Activated CD8-positive, alpha-beta T cell treated with anti-CD3 and anti-CD28 coated beads, Interleukin-2, amount 10 ng/mL, durations not matched to agents 7 days and 5 days (primary cell): ENCODE measurements around the gene NR6A1. TPM values are rescaled to one million over a fixed set of nuclear protein-coding genes. Genes with fewer than 3 reads are reported as not detected.

Experiments
- ATAC-seq: fragments of 150-1000 bp; cut with Tn5 transposase; one replicate; pipeline ENCODE4 v1.10.0; 2021; ENCODE audit warnings: moderate library complexity
- CTCF ChIA-PET: fragments of 350-600 bp; sonication (Branson Sonifier 250); formaldehyde crosslinking; loops from one replicate; lab custom pipeline; 2021; ENCODE audit warnings: antibody characterized with exemption; lab: Charles Lee
- POLR2A ChIA-PET: fragments of 350-600 bp; sonication (Branson Sonifier 250); formaldehyde crosslinking; loops from one replicate; lab custom pipeline; 2021; ENCODE audit warnings: antibody characterized with exemption; lab: Charles Lee
- DNase-seq: peaks from one replicate; pipeline ENCODE4 v3.0.0-alpha.2; 2020
- H3K27ac Mint-ChIP-seq: one replicate; pipeline ENCODE4 v1.8.0; 2021; ENCODE audit warnings: mild to moderate bottlenecking, mixed read lengths
- H3K27me3 Mint-ChIP-seq: one replicate; pipeline ENCODE4 v1.8.0; 2021; ENCODE audit warnings: low read depth, mixed read lengths
- H3K36me3 Mint-ChIP-seq: one replicate; pipeline ENCODE4 v1.8.0; 2021; ENCODE audit warnings: low read depth, mixed read lengths
- H3K4me1 Mint-ChIP-seq: one replicate; pipeline ENCODE4 v1.8.0; 2021; ENCODE audit warnings: low read depth, mixed read lengths
- H3K4me3 Mint-ChIP-seq: one replicate; pipeline ENCODE4 v1.8.0; 2021; ENCODE audit warnings: mild to moderate bottlenecking, mixed read lengths
- H3K9me3 Mint-ChIP-seq: one replicate; pipeline ENCODE4 v1.8.0; 2022; ENCODE audit warnings: mixed read lengths; ENCODE audit not compliant: insufficient read depth
- total RNA-seq, 2 experiments: library from RNA; stranded (reverse); gene quantifications; one replicate each; pipeline ENCODE4 v1.2.3, GENCODE V29; 2021

NR6A1 gene
- total RNA-seq, 2 experiments from 2014 or later, result 0.18 to 0.26 TPM

DNA sequence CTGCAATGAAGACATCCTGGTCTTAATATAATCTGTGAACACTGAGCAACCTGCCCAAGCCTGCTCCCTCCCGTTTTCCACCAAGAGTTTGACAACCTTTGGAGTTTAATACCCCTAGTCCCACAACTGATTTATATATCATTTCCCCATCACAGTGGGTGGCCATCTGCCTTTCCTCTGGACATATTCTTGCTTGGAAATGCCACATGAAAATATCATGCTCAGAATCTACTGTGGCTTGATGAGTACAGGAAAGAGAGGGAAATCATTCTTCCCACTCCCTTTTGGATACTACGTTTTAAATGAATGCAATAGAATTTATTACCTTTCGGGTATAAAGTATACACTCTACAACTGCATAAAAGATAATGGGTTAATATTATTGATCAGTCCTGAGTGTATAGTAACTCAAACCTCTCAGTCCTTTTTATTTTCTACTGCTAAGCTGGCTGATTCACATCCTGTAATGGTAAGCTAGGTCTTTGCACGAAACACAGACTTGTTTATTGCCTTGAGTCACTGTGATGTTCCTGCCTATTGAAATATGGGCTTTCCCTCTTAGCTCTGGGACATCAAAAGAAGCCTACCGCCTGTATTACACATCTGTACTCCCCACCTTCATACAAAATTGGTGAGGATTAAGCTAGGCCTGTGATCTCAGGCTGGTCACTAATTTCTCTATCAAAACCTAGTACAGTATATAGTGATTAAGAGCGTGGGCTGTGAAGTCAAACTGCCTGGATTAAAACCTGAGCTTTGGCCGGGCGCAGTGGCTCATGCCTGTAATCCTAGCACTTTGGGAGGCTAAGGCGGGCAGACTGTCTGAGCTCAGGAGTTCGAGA is 196.4 kb downstream of the NR6A1 start:
- no peaks in the 10 kb centered on the region for H3K9me3 Mint-ChIP-seq

GRCh38 chr9:124570942-124571666 is 200.0 kb downstream of the NR6A1 start:
- POLR2A ChIA-PET, result no interaction called here

More for the DNA sequence above, 196.4 kb downstream of the NR6A1 start:
- POLR2A ChIA-PET, result interaction anchor here (0.6 to 1.0 kb wide), 2 partner anchors 23 to 153 kb away, joined by 4 to 5 read pairs; no protein-coding TSS in a partner anchor
- Mint-ChIP-seq H3K4me3 (no peak overlapping the region), H3K27me3 (peaks cover 31% of the 10 kb centered on the region), H3K36me3 (no peaks in the 10 kb centered on the region), H3K4me1 (no peaks in the 10 kb centered on the region), H3K27ac (no peak overlapping the region)
- DNase-seq, result no peak
- no peak for ATAC-seq
- CTCF ChIA-PET, result interaction anchor here (0.8 to 2.2 kb wide), 5 partner anchors 11 to 137 kb away, joined by 3 to 8 read pairs (median 6); no protein-coding TSS in a partner anchor

DNA sequence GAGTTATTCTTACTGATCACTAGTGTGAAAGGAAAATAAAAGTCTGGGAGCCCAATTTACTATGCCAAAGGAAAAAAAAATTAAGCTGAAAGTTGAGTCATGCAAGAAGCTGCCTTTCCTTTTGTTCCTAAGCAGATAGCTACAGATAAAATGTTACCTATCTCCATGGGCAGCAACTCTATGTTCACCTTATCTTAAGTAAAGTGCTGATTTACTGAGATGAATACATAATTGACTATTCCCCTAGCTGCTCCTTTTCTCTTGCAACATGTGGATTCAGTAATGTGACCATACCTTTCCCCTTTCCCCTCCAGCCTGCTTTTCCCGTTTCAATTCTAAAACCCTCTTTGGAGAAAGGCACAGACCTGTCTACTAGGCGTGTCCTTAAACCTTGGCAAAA is 201.2 kb downstream of the NR6A1 start:
- no peaks in the 10 kb centered on the region for H3K36me3 Mint-ChIP-seq
- H3K9me3 Mint-ChIP-seq, result no peaks in the 10 kb centered on the region
- no peak overlapping the region for H3K4me3 Mint-ChIP-seq
- CTCF ChIA-PET, result interaction anchor here (1.7 kb wide), 1 partner anchor 18 kb away, joined by 7 read pairs; no protein-coding TSS in a partner anchor
- ATAC-seq, result no peak
- no peak for DNase-seq
- no peak overlapping the region for H3K27ac Mint-ChIP-seq
- H3K27me3 Mint-ChIP-seq, result peaks cover 29% of the 10 kb centered on the region
- POLR2A ChIA-PET, result interaction anchor here (0.6 kb wide), 1 partner anchor 1772 kb away, joined by 4 read pairs; no protein-coding TSS in a partner anchor
- H3K4me1 Mint-ChIP-seq, result no peaks in the 10 kb centered on the region

More at GRCh38 chr9:124570942-124571666, 200.0 kb downstream of the NR6A1 start:
- Mint-ChIP-seq H3K27ac (no peak overlapping the region), H3K4me1 (no peaks in the 10 kb centered on the region), H3K36me3 (no peaks in the 10 kb centered on the region), H3K27me3 (peaks cover 26% of the 10 kb centered on the region), H3K9me3 (no peaks in the 10 kb centered on the region), H3K4me3 (no peak overlapping the region)
- CTCF ChIA-PET, result interaction anchor here (1.1 to 1.7 kb wide), 2 partner anchors 19 kb away, joined by 3 to 7 read pairs; no protein-coding TSS in a partner anchor
- ATAC-seq (no peak), DNase-seq (no peak)

- ATAC-seq (no peak), DNase-seq (no peak)
- H3K36me3 Mint-ChIP-seq, result no peaks in the 10 kb centered on the region
- POLR2A ChIA-PET, result no interaction called here
- no peak overlapping the region for H3K4me3 Mint-ChIP-seq
- H3K27me3 Mint-ChIP-seq, result peaks cover 22% of the 10 kb centered on the region
- H3K27ac Mint-ChIP-seq, result no peak overlapping the region
- H3K9me3 Mint-ChIP-seq, result no peaks in the 10 kb centered on the region
- no peaks in the 10 kb centered on the region for H3K4me1 Mint-ChIP-seq
- CTCF ChIA-PET, result interaction anchor here (0.8 kb wide), 1 partner anchor 144 kb away, joined by 3 read pairs; no protein-coding TSS in a partner anchor
Observed at GRCh38 chr9:124567362-124567761, 203.7 kb downstream of the NR6A1 start.

GRCh38 chr9:124562328-124562727 is 208.8 kb downstream of the NR6A1 start:
- no peak for DNase-seq
- Mint-ChIP-seq H3K4me1 (no peaks in the 10 kb centered on the region), H3K27me3 (peaks cover 7% of the 10 kb centered on the region), H3K4me3 (no peak overlapping the region), H3K9me3 (no peaks in the 10 kb centered on the region), H3K27ac (no peak overlapping the region), H3K36me3 (no peaks in the 10 kb centered on the region)
- CTCF ChIA-PET, result interaction anchor here (1.1 to 1.2 kb wide), 2 partner anchors 10 to 13 kb away, joined by 3 to 5 read pairs; no protein-coding TSS in a partner anchor
- POLR2A ChIA-PET, result no interaction called here
- no peak for ATAC-seq

- H3K27ac Mint-ChIP-seq, result no peak overlapping the region
- ATAC-seq (no peak), DNase-seq (no peak)
- POLR2A ChIA-PET, result no interaction called here
- CTCF ChIA-PET, result no interaction called here
- no peaks in the 10 kb centered on the region for H3K4me1 Mint-ChIP-seq
- peaks cover 4% of the 10 kb centered on the region for H3K27me3 Mint-ChIP-seq
- no peak overlapping the region for H3K4me3 Mint-ChIP-seq
- no peaks in the 10 kb centered on the region for H3K9me3 Mint-ChIP-seq
- no peaks in the 10 kb centered on the region for H3K36me3 Mint-ChIP-seq
Observed at GRCh38 chr9:124559871-124560270, 211.2 kb downstream of the NR6A1 start.

DNA sequence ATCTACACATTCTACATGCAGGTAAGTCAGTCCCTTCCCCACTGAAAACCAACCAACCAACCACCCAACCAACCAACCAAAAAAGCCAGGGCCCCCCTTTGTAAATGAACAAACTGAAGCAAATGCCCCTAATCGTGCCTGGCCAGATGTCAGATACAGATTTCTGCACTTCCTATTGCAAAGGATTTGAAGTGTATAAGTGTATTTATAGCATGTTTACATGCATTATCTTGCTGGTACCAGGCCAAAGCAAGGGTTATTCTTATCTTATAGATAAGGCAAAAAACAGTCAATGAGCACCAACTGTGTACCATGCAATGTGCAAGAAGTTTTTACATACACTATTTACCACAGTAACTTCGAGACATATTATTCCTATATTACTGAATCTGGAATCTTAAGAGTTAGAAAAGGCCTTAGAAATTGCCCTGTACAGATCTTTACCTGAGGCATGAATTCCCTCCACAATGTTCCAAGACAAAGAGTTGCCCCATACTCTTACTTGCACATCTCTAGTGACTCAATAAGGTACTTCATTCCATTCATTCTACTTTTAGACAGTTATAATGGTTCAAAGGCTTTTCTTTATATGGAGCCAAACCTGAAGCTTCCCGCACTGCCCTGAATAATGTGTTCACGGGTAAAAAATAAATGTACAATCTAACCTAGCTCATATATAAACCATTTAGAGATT is 212.2 kb downstream of the NR6A1 start:
- no peaks in the 10 kb centered on the region for H3K4me1 Mint-ChIP-seq
- no peak for ATAC-seq
- POLR2A ChIA-PET, result no interaction called here
- no peaks in the 10 kb centered on the region for H3K36me3 Mint-ChIP-seq
- peaks cover 4% of the 10 kb centered on the region for H3K27me3 Mint-ChIP-seq
- no peak overlapping the region for H3K4me3 Mint-ChIP-seq
- CTCF ChIA-PET, result no interaction called here
- H3K27ac Mint-ChIP-seq, result no peak overlapping the region
- DNase-seq, result no peak
- H3K9me3 Mint-ChIP-seq, result no peaks in the 10 kb centered on the region

- H3K36me3 Mint-ChIP-seq, result no peaks in the 10 kb centered on the region
- ATAC-seq (no peak), DNase-seq (no peak)
- CTCF ChIA-PET, result interaction anchor here (1.2 kb wide), 1 partner anchor 59 kb away, joined by 3 read pairs; no protein-coding TSS in a partner anchor
- H3K4me1 Mint-ChIP-seq, result no peaks in the 10 kb centered on the region
- no peak overlapping the region for H3K27ac Mint-ChIP-seq
- H3K9me3 Mint-ChIP-seq, result no peaks in the 10 kb centered on the region
- POLR2A ChIA-PET, result no interaction called here
- no peak overlapping the region for H3K4me3 Mint-ChIP-seq
- peaks cover 2% of the 10 kb centered on the region for H3K27me3 Mint-ChIP-seq
Observed at GRCh38 chr9:124557895-124558294, 213.2 kb downstream of the NR6A1 start.

DNA sequence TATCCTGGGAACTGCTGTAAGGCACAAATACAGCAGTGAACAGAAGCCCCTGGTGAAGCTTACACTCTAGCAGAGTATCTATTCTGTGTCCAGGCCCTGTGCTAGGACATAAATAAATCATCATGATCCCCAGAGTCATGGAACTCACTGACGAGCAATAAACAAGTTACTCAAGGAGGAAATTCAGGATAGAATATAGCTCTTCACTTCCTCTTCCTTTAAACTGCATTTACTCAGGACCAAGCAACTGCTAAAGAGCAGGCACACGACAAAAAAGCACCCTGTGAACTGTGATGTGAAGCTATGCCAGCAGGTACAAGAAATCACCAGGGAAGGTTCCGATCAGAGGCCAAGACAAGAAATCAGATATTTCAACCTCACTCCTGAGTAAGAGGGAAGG is 216.1 kb downstream of the NR6A1 start:
- Mint-ChIP-seq H3K36me3 (no peaks in the 10 kb centered on the region), H3K9me3 (no peaks in the 10 kb centered on the region), H3K27ac (no peak overlapping the region), H3K27me3 (peaks cover 2% of the 10 kb centered on the region), H3K4me3 (no peak overlapping the region), H3K4me1 (no peaks in the 10 kb centered on the region)
- CTCF ChIA-PET, result interaction anchor here (1.1 kb wide), 1 partner anchor 18 kb away, joined by 3 read pairs; no protein-coding TSS in a partner anchor
- POLR2A ChIA-PET, result no interaction called here
- DNase-seq (no peak), ATAC-seq (no peak)

GRCh38 chr9:124553738-124554137 is 217.4 kb downstream of the NR6A1 start:
- Mint-ChIP-seq H3K36me3 (no peaks in the 10 kb centered on the region), H3K9me3 (no peaks in the 10 kb centered on the region), H3K4me3 (no peak overlapping the region), H3K27me3 (peaks cover 6% of the 10 kb centered on the region), H3K27ac (no peak overlapping the region), H3K4me1 (peaks cover 5% of the 10 kb centered on the region)
- no peak for DNase-seq
- CTCF ChIA-PET, result interaction anchor here (2.6 kb wide), 1 partner anchor 64 kb away, joined by 22 read pairs; no protein-coding TSS in a partner anchor
- POLR2A ChIA-PET, result no interaction called here
- no peak for ATAC-seq

DNA sequence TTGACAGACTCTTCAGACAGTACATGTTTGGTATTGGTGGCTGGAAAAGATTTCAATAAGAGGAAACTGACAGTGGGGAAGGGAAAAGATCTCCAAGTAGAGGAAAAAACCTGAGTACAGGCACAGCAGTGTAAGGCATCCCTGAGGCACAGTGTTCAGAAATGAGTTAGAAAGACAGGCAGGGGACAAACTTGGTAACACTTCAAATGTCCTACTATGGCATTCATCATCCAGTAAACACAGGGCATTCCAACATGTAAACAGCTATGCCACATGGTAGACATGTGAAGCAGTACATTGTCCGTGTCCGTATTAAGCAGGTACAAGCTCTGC is 218.9 kb downstream of the NR6A1 start:
- Mint-ChIP-seq H3K36me3 (no peaks in the 10 kb centered on the region), H3K9me3 (no peaks in the 10 kb centered on the region), H3K27me3 (peaks cover 5% of the 10 kb centered on the region), H3K4me1 (peaks cover 8% of the 10 kb centered on the region), H3K27ac (no peak overlapping the region), H3K4me3 (no peak overlapping the region)
- DNase-seq (no peak), ATAC-seq (no peak)
- ChIA-PET CTCF (interaction anchor here (0.6 to 3.9 kb wide), 32 partner anchors 10 to 301 kb away, joined by 3 to 33 read pairs (median 5); partner anchors contain the start of gene WDR38), POLR2A (interaction anchor here (1.2 kb wide), 1 partner anchor 23 kb away, joined by 4 read pairs; no protein-coding TSS in a partner anchor)
